Spleen (tissue), 11 donors: ENCODE results near the gene TBX10. TPM values are rescaled to one million over a fixed set of nuclear protein-coding genes. Genes with fewer than 3 reads are reported as not detected.

Experiments used
- DNase-seq: peaks from one replicate; pipeline ENCODE4 v3.0.0-alpha.2; 2020
- H3K27ac ChIP-seq, 8 donors: fragments of 200-600 bp; sonication (generic) in 7 of 8; 1 replicate in 4 of 8; 2 replicates in 4 of 8; pipeline versions ENCODE4 v1.5.0 to v1.8.0; 2016 to 2021; ENCODE audit warnings: inconsistent platforms in 4 of 8, mild to moderate bottlenecking in 4 of 8, moderate library complexity in 1 of 8
- H3K27me3 ChIP-seq, 7 donors: fragments of 200-600 bp; sonication (generic) in 6 of 7; replicated peaks in 1 of 7; 1 replicate in 4 of 7; 2 replicates in 3 of 7; pipeline versions ENCODE4 v1.5.0 to v1.8.0; 2016 to 2021; ENCODE audit warnings: inconsistent platforms in 3 of 7, mild to moderate bottlenecking in 1 of 7
- H3K36me3 ChIP-seq, 6 donors: fragments of 200-600 bp; sonication (generic) in 5 of 6; 1 replicate in 4 of 6; 2 replicates in 2 of 6; pipeline versions ENCODE4 v1.5.0 to v1.8.0; 2016 to 2021; ENCODE audit warnings: inconsistent platforms in 2 of 6
- H3K4me1 ChIP-seq, 6 donors: fragments of 200-600 bp; sonication (generic) in 5 of 6; 1 replicate in 3 of 6; 2 replicates in 3 of 6; pipeline versions ENCODE4 v1.5.0 to v1.8.0; 2016 to 2021; ENCODE audit warnings: inconsistent platforms in 3 of 6
- H3K4me3 ChIP-seq, 8 donors: fragments of 200-600 bp; sonication (generic) in 7 of 8; 1 replicate in 4 of 8; 2 replicates in 4 of 8; pipeline versions ENCODE4 v1.5.0 to v1.8.0; 2016 to 2021; ENCODE audit warnings: inconsistent platforms in 4 of 8, mild to moderate bottlenecking in 4 of 8, moderate library complexity in 2 of 8
- H3K9me3 ChIP-seq, 8 donors: fragments of 200-600 bp; sonication (generic) in 7 of 8; 1 replicate in 4 of 8; 2 replicates in 4 of 8; pipeline versions ENCODE4 v1.5.0 to v1.8.0; 2016 to 2021; ENCODE audit warnings: inconsistent platforms in 4 of 8
- CTCF ChIP-seq, 11 experiments: fragments of 200-600 bp in 7 of 11; fragments of 450-650 bp in 4 of 11; sonication (generic) in 4 of 11; IDR thresholded peaks in 8 of 11; conservative IDR thresholded peaks in 3 of 11; 1 replicate in 7 of 11; 2 replicates in 4 of 11; pipeline versions ENCODE4 v1.4.0 to v1.8.0; 2016 to 2021; ENCODE audit warnings: antibody characterized with exemption in 11 of 11, inconsistent platforms in 4 of 11, mild to moderate bottlenecking in 1 of 11
- POLR2A ChIP-seq, 3 donors: fragments of 450-650 bp; IDR thresholded peaks; one replicate each; pipeline ENCODE4 v1.5.1; 2017; ENCODE audit warnings: antibody characterized with exemption in 3 of 3, mild to moderate bottlenecking in 1 of 3
- POLR2AphosphoS5 ChIP-seq, 3 donors: sonication (generic); formaldehyde crosslinking; IDR thresholded peaks; one replicate each; pipeline ENCODE4 v1.5.1; 2017; ENCODE audit warnings: antibody characterized with exemption in 3 of 3
- WGBS, 5 donors: extraction: QIAGEN DNeasy Blood & Tissue Kit in 3 of 5; methylation state at CpG; one replicate each; pipeline versions ENCODE4 v1.1.5 to v1.1.7; 2013 to 2018; 5-methylcytosine and 5-hydroxymethylcytosine counted together
- intact Hi-C: fragments of 100-400 bp; cut with DNase I; formaldehyde crosslinking; loops from one replicate; pipeline ENCODE4 v1.15.0; 2023; ENCODE audit warnings: low total_unique reads
- polyA plus RNA-seq, 3 donors: library from polyadenylated mRNA; stranded (reverse); fragments of 200-250 nt; gene quantifications; one replicate each; pipeline ENCODE4 v1.2.1, GENCODE V29; 2013
- total RNA-seq, 7 donors: library from RNA; depleted of rRNA in 3 of 7; stranded (reverse); fragments of >200 nt in 3 of 7; fragmentation: NEBNext Ultra II Directional in 4 of 7; extraction: Animal tissue kit (Norgen Biotek cat#: 25700) in 4 of 7; gene quantifications; one replicate each; pipeline versions ENCODE4 v1.1.0 to v1.2.1, GENCODE V29; 2016 to 2021
- donor health status: healthy with polysubstance abuse.
- donor health status: DM: no; HTN: no; CAD: no; lungs with moderate emphysema.
- donor health status: DM: no; HTN: no; CAD: no.
- donor health status: Bipolar disorder and iron deficiency.
- donor health status: healthy.
- donor health status: DM: no; HTN: no; CAD: no.
- donor health status: DM: yes; HTN: yes; CAD: no.

TBX10 gene
- total and polyA plus RNA-seq, 10 donors, result 0.08 TPM; not detected in 9

DNA sequence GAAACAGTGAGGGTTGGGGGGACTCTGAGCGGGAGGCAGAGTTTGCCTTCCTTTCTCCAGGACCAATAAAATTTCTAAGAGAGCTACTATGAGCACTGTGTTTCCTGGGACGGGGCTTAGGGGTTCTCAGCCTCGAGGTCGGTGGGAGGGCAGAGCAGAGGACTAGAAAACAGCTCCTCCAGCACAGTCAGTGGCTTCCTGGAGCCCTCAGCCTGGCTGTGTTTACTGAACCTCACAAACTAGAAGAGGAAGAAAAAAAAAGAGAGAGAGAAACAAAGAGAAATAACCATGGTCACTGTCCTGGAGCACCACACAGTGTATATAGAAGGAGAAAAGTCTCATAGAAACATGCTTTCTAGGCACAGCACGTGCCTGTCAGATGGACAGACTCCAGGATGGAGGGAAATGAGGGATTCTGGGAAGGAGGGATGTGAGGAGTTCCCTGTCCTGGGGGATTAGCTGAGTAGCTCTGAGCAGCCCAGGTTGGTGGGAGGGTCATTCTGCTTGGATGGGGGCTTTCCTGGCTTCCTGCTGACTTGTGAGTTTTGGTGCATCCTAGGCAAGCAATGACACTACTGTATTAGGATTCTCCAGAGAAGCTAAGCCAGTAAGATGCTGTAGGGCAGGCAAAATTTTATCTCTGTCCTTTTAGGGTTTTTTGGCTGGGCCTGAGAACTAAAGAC lies 52.9 kb downstream of the TBX10 start:
- 49 to 77% (median 71%) methylated on average over 5 of the region's 5 CpGs for WGBS, 5 donors
- no peak for DNase-seq
- H3K4me1 ChIP-seq, result peaks cover 24 to 89% (median 68%) of the 10 kb centered on the region in 6 donors
- H3K27me3 ChIP-seq, result no peaks in the 10 kb centered on the region
- TF ChIP-seq POLR2AphosphoS5 (IDR thresholded peaks at IDR 0.05) (no peak), POLR2A (IDR thresholded peaks at IDR 0.05) (no peak), CTCF (IDR thresholded peaks at IDR 0.05 in 8 of 11, conservative IDR thresholded peaks at IDR 0.05 in 3 of 11) (no peak)
- H3K9me3 ChIP-seq, result no peaks in the 10 kb centered on the region
- H3K4me3 ChIP-seq, result no peak overlapping the region
- peaks cover 0 to 45% (median 4%) of the 10 kb centered on the region in 6 donors for H3K36me3 ChIP-seq
- H3K27ac ChIP-seq, result peak overlapping the region; percentile 2 to 94 (median 77)
- intact Hi-C loops, result no loop called here

DNA sequence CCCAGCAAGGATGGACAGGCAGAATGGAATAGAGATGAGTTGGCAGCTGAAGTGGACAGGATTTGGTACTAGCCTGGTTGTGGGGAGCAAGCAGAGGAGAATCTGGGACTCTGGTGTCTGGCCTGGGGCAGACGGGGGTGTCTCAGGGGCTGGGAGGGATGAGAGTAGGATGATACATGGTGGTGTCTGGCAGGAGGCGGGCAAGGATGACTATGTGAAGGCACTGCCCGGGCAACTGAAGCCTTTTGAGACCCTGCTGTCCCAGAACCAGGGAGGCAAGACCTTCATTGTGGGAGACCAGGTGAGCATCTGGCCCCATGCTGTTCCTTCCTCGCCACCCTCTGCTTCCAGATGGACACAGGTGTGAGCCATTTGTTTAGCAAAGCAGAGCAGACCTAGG lies 53.7 kb downstream of the TBX10 start:
- TF ChIP-seq POLR2AphosphoS5 (IDR thresholded peaks at IDR 0.05) (no peak), POLR2A (IDR thresholded peaks at IDR 0.05) (no peak), CTCF (IDR thresholded peaks at IDR 0.05 in 8 of 11, conservative IDR thresholded peaks at IDR 0.05 in 3 of 11) (no peak)
- H3K9me3 ChIP-seq, result no peaks in the 10 kb centered on the region
- DNase-seq, result no peak
- H3K4me1 ChIP-seq, result peaks cover 24 to 89% (median 68%) of the 10 kb centered on the region in 6 donors
- H3K4me3 ChIP-seq, result no peak overlapping the region
- intact Hi-C loops, result no loop called here
- WGBS, 5 donors, result 79 to 95% (median 87%) methylated on average over 4 of the region's 4 CpGs
- H3K27ac ChIP-seq, result peak overlapping the region in 5 of 8 donors; percentile 22 to 94 (median 78)
- no peaks in the 10 kb centered on the region for H3K27me3 ChIP-seq
- peaks cover 0 to 45% (median 4%) of the 10 kb centered on the region in 6 donors for H3K36me3 ChIP-seq

DNA sequence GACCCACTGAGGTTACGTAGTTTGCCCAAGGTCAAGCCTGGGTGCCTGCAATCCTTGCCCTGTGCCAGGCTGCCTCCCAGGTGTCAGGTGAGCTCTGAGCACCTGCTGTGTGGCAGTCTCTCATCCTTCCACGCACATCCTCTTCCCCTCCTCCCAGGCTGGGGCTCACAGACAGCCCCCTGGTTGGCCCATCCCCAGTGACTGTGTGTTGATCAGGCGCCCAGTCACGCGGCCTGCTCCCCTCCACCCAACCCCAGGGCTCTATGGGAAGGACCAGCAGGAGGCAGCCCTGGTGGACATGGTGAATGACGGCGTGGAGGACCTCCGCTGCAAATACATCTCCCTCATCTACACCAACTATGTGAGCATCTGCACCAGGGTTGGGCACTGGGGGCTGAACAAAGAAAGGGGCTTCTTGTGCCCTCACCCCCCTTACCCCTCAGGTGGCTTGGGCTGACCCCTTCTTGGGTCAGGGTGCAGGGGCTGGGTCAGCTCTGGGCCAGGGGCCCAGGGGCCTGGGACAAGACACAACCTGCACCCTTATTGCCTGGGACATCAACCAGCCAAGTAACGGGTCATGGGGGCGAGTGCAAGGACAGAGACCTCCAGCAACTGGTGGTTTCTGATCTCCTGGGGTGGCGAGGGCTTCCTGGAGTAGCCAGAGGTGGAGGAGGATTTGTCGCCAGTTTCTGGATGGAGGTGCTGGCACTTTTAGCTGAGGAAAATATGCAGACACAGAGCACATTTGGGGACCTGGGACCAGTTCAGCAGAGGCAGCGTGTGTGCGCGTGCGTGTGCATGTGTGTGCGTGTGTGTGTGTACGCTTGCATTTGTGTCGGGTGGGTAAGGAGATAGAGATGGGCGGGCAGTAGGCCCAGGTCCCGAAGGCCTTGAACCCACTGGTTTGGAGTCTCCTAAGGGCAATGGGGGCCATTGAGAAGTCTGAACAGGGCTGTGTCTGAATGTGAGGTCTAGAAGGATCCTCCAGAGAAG lies 54.4 kb downstream of the TBX10 start:
- WGBS, 5 donors, result 86 to 92% (median 87%) methylated on average over 21 of the region's 21 CpGs
- H3K9me3 ChIP-seq, result no peaks in the 10 kb centered on the region
- peaks cover 0 to 45% (median 4%) of the 10 kb centered on the region in 6 donors for H3K36me3 ChIP-seq
- H3K27me3 ChIP-seq, result peaks cover 0 to 3% (median 0%) of the 10 kb centered on the region in 7 donors
- no peak for TF ChIP-seq CTCF (IDR thresholded peaks at IDR 0.05 in 8 of 11, conservative IDR thresholded peaks at IDR 0.05 in 3 of 11)
- TF ChIP-seq POLR2A (IDR thresholded peaks at IDR 0.05), result no peak
- TF ChIP-seq POLR2AphosphoS5 (IDR thresholded peaks at IDR 0.05), result no peak
- no peak for DNase-seq
- H3K4me1 ChIP-seq, result peaks cover 24 to 84% (median 67%) of the 10 kb centered on the region in 6 donors
- H3K4me3 ChIP-seq, result peak overlapping the region in 6 of 8 donors; percentile 58 to 79 (median 66)
- H3K27ac ChIP-seq, result peak overlapping the region in 7 of 8 donors; percentile 87 to 96 (median 94)
- intact Hi-C loops, result no loop called here
